Measurements from ENCODE around the gene FBXL14. TPM values are rescaled to one million over a fixed set of nuclear protein-coding genes. Genes with fewer than 3 reads are reported as not detected.
A peak's percentile ranks its signal among the peaks of the same experiment; 100 is the strongest.

Gene FBXL14
- total and polyA plus RNA-seq, 9 of the 15 experiments (the other 6 are each of a cell fraction or from before 2014, with no cell fraction given): 0.13 to 9.8 (median 3.3) TPM

- FAIRE-seq (peak; percentile 77), ATAC-seq (no peak), DNase-seq (ENCODE audit: extremely low read depth in 1 of 4, low spot score in 3 of 4) (peak in 2 of 4 experiments; percentile 42 to 73)
- H3K36me3 ChIP-seq (ENCODE audit: control insufficient read depth, insufficient read depth, low read length): no peaks in the 10 kb centered on the region
- no peaks in the 10 kb centered on the region for H3K9me3 ChIP-seq (replicated peaks; ENCODE audit: control insufficient read depth, insufficient read depth, low read depth, low read length)
- intact Hi-C loops (cut with micrococcal nuclease) (no loop called here), in situ Hi-C loops (cut with MboI) (no loop called here)
- BruUV-seq (replicated peaks): no TSS peak
- ChIA-PET POLR2A (interaction anchor here (1.4 kb wide), 1 partner anchor 12 kb away, joined by 5 read pairs; no protein-coding TSS in a partner anchor), CTCF (ENCODE audit: low intra/inter-chr PET ratio) (no interaction called here)
- H3K4me1 ChIP-seq (replicated peaks in 1 of 2; ENCODE audit: control insufficient read depth in 2 of 2, insufficient read depth in 2 of 2, low read length in 2 of 2): peaks cover 33 to 55% of the 10 kb centered on the region in 2 experiments
- H3K9me1 ChIP-seq (ENCODE audit: control insufficient read depth, insufficient read depth, low read length): no peaks in the 10 kb centered on the region
- peak overlapping the region in 1 of 2 experiments; percentile 15; a peak in 2 of 4 replicates for H3K9ac ChIP-seq (ENCODE audit: insufficient read depth in 1 of 2, low read depth in 2 of 2, low read length in 2 of 2)
- no peaks in the 10 kb centered on the region for H4K20me1 ChIP-seq (replicated peaks; ENCODE audit: control insufficient read depth, insufficient read depth, low read length)
- peak overlapping the region; percentile 49; the same call in 1 of the 3 replicates for H3K27ac ChIP-seq (ENCODE audit: extremely low read depth, low read depth, low read length)
- no peaks in the 10 kb centered on the region for H3K27me3 ChIP-seq (ENCODE audit: control insufficient read depth in 2 of 2, insufficient read depth in 2 of 2, low read length in 2 of 2)
- H3K4me2 ChIP-seq (ENCODE audit: insufficient read depth, low read length): peak overlapping the region; percentile 68
- H3K4me3 ChIP-seq: no peak overlapping the region
- H3K79me2 ChIP-seq (ENCODE audit: control insufficient read depth, insufficient read depth, low read length): no peaks in the 10 kb centered on the region
- 0 out of 2 replicates have a peak overlapping the region, but pooled peaks have one; percentile 24 for H2AFZ ChIP-seq (ENCODE audit: low read depth, low read length)
- TF ChIP-seq TCF3 (CRISPR knock-in tag; IDR thresholded peaks at IDR 0.05) (peak; percentile 38; the same call in 1 of the 2 replicates), ATF7 (IDR thresholded peaks at IDR 0.05) (0 out of 2 replicates have a peak, but pooled peaks have one; percentile 18), FOXM1 (IDR thresholded peaks at IDR 0.05; ENCODE audit: low read depth) (no peak), FOXM1 (CRISPR knock-in tag; IDR thresholded peaks at IDR 0.05; ENCODE audit: low read depth) (no peak), RCOR1 (IDR thresholded peaks at IDR 0.05; ENCODE audit: borderline replicate concordance in 1 of 2, low read depth in 2 of 2, low read length in 2 of 2) (peak in 1 of 2 experiments; percentile 47; a peak in 1 of 4 replicates), NR2C2 (CRISPR knock-in tag; IDR thresholded peaks at IDR 0.05) (no peak), NR2C2 (tag; IDR thresholded peaks at IDR 0.05) (peak; percentile 53; the same call in 1 of the 2 replicates), SMAD3 (CRISPR knock-in tag; conservative IDR thresholded peaks at IDR 0.05) (no peak), TEAD4 (IDR thresholded peaks at IDR 0.05; ENCODE audit: low read length) (peak; percentile 37; the same call in 1 of the 2 replicates), TEAD4 (CRISPR knock-in tag; IDR thresholded peaks at IDR 0.05; ENCODE audit: borderline replicate concordance) (no peak), DPF2 (IDR thresholded peaks at IDR 0.05) (peak; percentile 70; the same call in 1 of the 2 replicates), RBBP5 (IDR thresholded peaks at IDR 0.05; ENCODE audit: borderline replicate concordance, insufficient read depth, low read length, poor library complexity, severe bottlenecking) (peak; percentile 5), EP300 (IDR thresholded peaks at IDR 0.05; ENCODE audit: low read length) (peak; percentile 71), GTF2A2 (tag; IDR thresholded peaks at IDR 0.05) (no peak), NCOR1 (IDR thresholded peaks at IDR 0.05) (peak; percentile 28; the same call in 1 of the 2 replicates), ASH1L (IDR thresholded peaks at IDR 0.05; ENCODE audit: borderline replicate concordance, low read depth, partially characterized antibody) (no peak), JUND (IDR thresholded peaks at IDR 0.05; ENCODE audit: borderline replicate concordance, low read depth, low read length) (peak; percentile 95), JUND (tag; IDR thresholded peaks at IDR 0.05; ENCODE audit: borderline replicate concordance, low read depth, low read length) (peak; percentile 96; the same call in 2 of the 3 replicates), ZNF280B (CRISPR knock-in tag; IDR thresholded peaks at IDR 0.05) (no peak), ZNF511 (CRISPR knock-in tag; IDR thresholded peaks at IDR 0.05) (no peak), FOXO4 (CRISPR knock-in tag; IDR thresholded peaks at IDR 0.05) (no peak)
Observed at GRCh38 chr12:1618489-1618888, 24.1 kb upstream of the FBXL14 start.
